ENCODE measurements around the gene CUL1. TPM values are rescaled to one million over a fixed set of nuclear protein-coding genes. Genes with fewer than 3 reads are reported as not detected.

Gene CUL1
- total and polyA plus RNA-seq, 2 experiments from 2014 or later, result 35.6 to 71.3 TPM

- TF ChIP-seq POLR2AphosphoS5 (IDR thresholded peaks at IDR 0.05; ENCODE audit: low read depth) (no peak), NANOG (IDR thresholded peaks at IDR 0.05; ENCODE audit: borderline replicate concordance) (no peak), EZH2phosphoT487 (IDR thresholded peaks at IDR 0.05; ENCODE audit: unreplicated experiment) (no peak), EZH2 (IDR thresholded peaks at IDR 0.05; ENCODE audit: low read depth, unreplicated experiment) (no peak)
These were observed 25.1 kb downstream of the CUL1 start (continued) for GRCh38 chr7:148723846-148724245.

- Mint-ChIP-seq H3K27me3 (ENCODE audit: insufficient read depth, low read depth, poor library complexity) (peaks cover 4% of the 10 kb centered on the region), H3K36me3 (ENCODE audit: low read depth) (peaks cover 14% of the 10 kb centered on the region; the same call in 2 of the 3 replicates)
These were observed 27.7 kb downstream of the CUL1 start for GRCh38 chr7:148726385-148726784.

GRCh38 chr7:148727501-148728278 is 29.0 kb downstream of the CUL1 start:
- Mint-ChIP-seq H3K27ac (no peak overlapping the region), H3K4me3 (no peak overlapping the region), H3K9me3 (no peaks in the 10 kb centered on the region), H3K27me3 (ENCODE audit: insufficient read depth, low read depth, poor library complexity) (peaks cover 4% of the 10 kb centered on the region), H3K36me3 (ENCODE audit: low read depth) (peaks cover 23% of the 10 kb centered on the region; the same call in 2 of the 3 replicates), H3K4me1 (peaks cover 30% of the 10 kb centered on the region)
- Histone ChIP-seq H3F3A (replicated peaks; ENCODE audit: low read depth) (no peaks in the 10 kb centered on the region), H3K4me3 (no peak overlapping the region), H2AFZ (no peak overlapping the region), H3K4me1 (ENCODE audit: insufficient read depth) (peaks cover 22% of the 10 kb centered on the region), H3K27ac (ENCODE audit: low read depth) (peak overlapping the region; percentile 68; the same call in 1 of the 2 replicates), H3K9me2 (ENCODE audit: insufficient read depth) (no peaks in the 10 kb centered on the region), H3K4me2 (no peak overlapping the region), H3K36me3 (ENCODE audit: insufficient read depth) (peaks cover 16% of the 10 kb centered on the region; the same call in 1 of the 2 replicates), H3K79me2 (replicated peaks; ENCODE audit: insufficient read depth) (peaks cover 100% of the 10 kb centered on the region), H4K20me1 (replicated peaks; ENCODE audit: insufficient read depth) (peaks cover 38% of the 10 kb centered on the region), H3K27me3 (ENCODE audit: insufficient read depth) (no peaks in the 10 kb centered on the region)
- ATAC-seq (no peak; the same call in 1 of the 3 replicates), DNase-seq (ENCODE audit: low spot score) (no peak)
- TF ChIP-seq POLR2AphosphoS5 (IDR thresholded peaks at IDR 0.05; ENCODE audit: low read depth) (no peak), REST (IDR thresholded peaks at IDR 0.05; ENCODE audit: unreplicated experiment) (no peak), EZH2 (IDR thresholded peaks at IDR 0.05; ENCODE audit: low read depth, unreplicated experiment) (no peak), CREB1 (CRISPR knock-in tag; IDR thresholded peaks at IDR 0.05; ENCODE audit: low read depth) (no peak), ZNF331 (CRISPR knock-in tag; IDR thresholded peaks at IDR 0.05; ENCODE audit: low read depth) (no peak), EZH2phosphoT487 (IDR thresholded peaks at IDR 0.05; ENCODE audit: unreplicated experiment) (no peak)

More at GRCh38 chr7:148726385-148726784, 27.7 kb downstream of the CUL1 start:
- Histone ChIP-seq H3K36me3 (ENCODE audit: insufficient read depth) (peaks cover 8% of the 10 kb centered on the region; the same call in 1 of the 2 replicates), H3K79me2 (replicated peaks; ENCODE audit: insufficient read depth) (peaks cover 100% of the 10 kb centered on the region), H4K20me1 (replicated peaks; ENCODE audit: insufficient read depth) (peaks cover 51% of the 10 kb centered on the region), H3K4me3 (no peak overlapping the region), H3K27ac (ENCODE audit: low read depth) (no peak overlapping the region), H3K9me2 (ENCODE audit: insufficient read depth) (no peaks in the 10 kb centered on the region), H3K27me3 (ENCODE audit: insufficient read depth) (no peaks in the 10 kb centered on the region), H2AFZ (no peak overlapping the region), H3F3A (replicated peaks; ENCODE audit: low read depth) (no peaks in the 10 kb centered on the region), H3K4me1 (ENCODE audit: insufficient read depth) (peaks cover 22% of the 10 kb centered on the region), H3K4me2 (no peak overlapping the region)
- TF ChIP-seq ETS1 (IDR thresholded peaks at IDR 0.05) (no peak), NANOG (IDR thresholded peaks at IDR 0.05; ENCODE audit: borderline replicate concordance) (no peak), ZNF114 (CRISPR knock-in tag; IDR thresholded peaks at IDR 0.05) (no peak), STAT1 (IDR thresholded peaks at IDR 0.05; ENCODE audit: unreplicated experiment) (no peak), JUNB (IDR thresholded peaks at IDR 0.05; ENCODE audit: unreplicated experiment) (no peak), EZH2phosphoT487 (IDR thresholded peaks at IDR 0.05; ENCODE audit: unreplicated experiment) (no peak), CREB1 (CRISPR knock-in tag; IDR thresholded peaks at IDR 0.05; ENCODE audit: low read depth) (no peak), POLR2AphosphoS5 (IDR thresholded peaks at IDR 0.05; ENCODE audit: low read depth) (no peak)
- DNase-seq (ENCODE audit: low spot score) (no peak), ATAC-seq (no peak)
- Mint-ChIP-seq H3K4me3 (no peak overlapping the region), H3K9me3 (no peaks in the 10 kb centered on the region), H3K4me1 (peaks cover 42% of the 10 kb centered on the region), H3K27ac (no peak overlapping the region)
